Tibial nerve (tissue), 4 donors: ENCODE results near the gene SPATA2. TPM values are rescaled to one million over a fixed set of nuclear protein-coding genes. Genes with fewer than 3 reads are reported as not detected.

Source experiments
- DNase-seq, 2 donors: peaks; one replicate each; pipeline ENCODE4 v3.0.0-alpha.2; 2019; ENCODE audit warnings: low spot score in 2 of 2
- H3K27ac ChIP-seq, 4 donors: fragments of 200-600 bp; sonication (generic) in 3 of 4; one replicate each; pipeline ENCODE4 v1.5.1; 2017 to 2019; ENCODE audit warnings: mild to moderate bottlenecking in 1 of 4
- H3K27me3 ChIP-seq, 2 donors: fragments of 200-600 bp; sonication (generic) in 1 of 2; one replicate each; pipeline versions ENCODE4 v1.5.1 to v1.6.0; 2017 to 2019
- H3K36me3 ChIP-seq, 3 donors: fragments of 200-600 bp; sonication (generic); one replicate each; pipeline ENCODE4 v1.5.1; 2018 to 2019
- H3K4me1 ChIP-seq, 4 donors: fragments of 200-600 bp; sonication (generic) in 3 of 4; one replicate each; pipeline ENCODE4 v1.5.1; 2017 to 2019
- H3K4me3 ChIP-seq, 4 donors: fragments of 200-600 bp; sonication (generic) in 3 of 4; one replicate each; pipeline ENCODE4 v1.5.1; 2017 to 2019; ENCODE audit warnings: mild to moderate bottlenecking in 1 of 4, moderate library complexity in 1 of 4
- H3K9me3 ChIP-seq, 4 donors: fragments of 200-600 bp; sonication (generic) in 3 of 4; one replicate each; pipeline ENCODE4 v1.5.1; 2017 to 2019
- EP300 ChIP-seq, 2 donors: sonication (generic); formaldehyde crosslinking; IDR thresholded peaks; one replicate each; pipeline ENCODE4 v1.6.1; 2017; ENCODE audit warnings: antibody characterized with exemption in 2 of 2, mild to moderate bottlenecking in 1 of 2
- POLR2A ChIP-seq, 2 donors: fragments of 450-650 bp; IDR thresholded peaks; one replicate each; pipeline ENCODE4 v1.6.1; 2017; ENCODE audit warnings: antibody characterized with exemption in 2 of 2, mild to moderate bottlenecking in 2 of 2, moderate library complexity in 2 of 2
- WGBS, 2 donors: methylation state at CpG; one replicate each; pipeline ENCODE4 v1.1.5; 2018; 5-methylcytosine and 5-hydroxymethylcytosine counted together
- total RNA-seq, 4 donors: library from RNA; depleted of rRNA; stranded (reverse); fragments of >200 nt; gene quantifications; one replicate each; pipeline ENCODE4 v1.1.0, GENCODE V29; 2016
- TF ChIP-seq, protein P1 (sequence below), 5 experiments: fragments of 200-600 bp in 3 of 5; fragments of 450-650 bp in 2 of 5; sonication (generic) in 3 of 5; IDR thresholded peaks; one replicate each; pipeline ENCODE4 v1.5.1; 2016 to 2019; ENCODE audit warnings: antibody characterized with exemption in 5 of 5, mild to moderate bottlenecking in 3 of 5, moderate library complexity in 2 of 5

The SPATA2 gene
- total RNA-seq, 4 donors from 2014 or later: 4.4 to 7.2 (median 6.3) TPM

DNA sequence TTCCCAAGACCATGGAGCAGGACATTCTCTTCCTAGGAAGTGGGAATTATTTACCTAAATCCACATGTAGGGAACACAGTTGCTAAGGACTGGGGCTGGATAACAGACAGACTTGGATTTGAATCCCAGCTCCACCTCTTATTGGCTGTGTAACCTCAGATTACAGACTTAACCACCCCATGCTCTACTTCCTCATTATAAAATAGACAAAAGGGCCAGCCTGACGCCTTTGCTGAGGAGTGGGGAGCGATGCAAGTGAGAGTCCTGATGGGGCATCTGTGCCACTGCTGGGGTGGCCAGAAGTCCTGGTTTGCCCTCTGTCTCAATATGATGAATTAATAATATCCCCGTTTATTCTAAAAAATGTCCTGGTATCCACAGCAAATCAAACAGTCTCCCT, 46.8 kb downstream of the SPATA2 start:
- TF ChIP-seq POLR2A (IDR thresholded peaks at IDR 0.05) (no peak), EP300 (IDR thresholded peaks at IDR 0.05) (no peak)
- TF ChIP-seq, protein P1, sequence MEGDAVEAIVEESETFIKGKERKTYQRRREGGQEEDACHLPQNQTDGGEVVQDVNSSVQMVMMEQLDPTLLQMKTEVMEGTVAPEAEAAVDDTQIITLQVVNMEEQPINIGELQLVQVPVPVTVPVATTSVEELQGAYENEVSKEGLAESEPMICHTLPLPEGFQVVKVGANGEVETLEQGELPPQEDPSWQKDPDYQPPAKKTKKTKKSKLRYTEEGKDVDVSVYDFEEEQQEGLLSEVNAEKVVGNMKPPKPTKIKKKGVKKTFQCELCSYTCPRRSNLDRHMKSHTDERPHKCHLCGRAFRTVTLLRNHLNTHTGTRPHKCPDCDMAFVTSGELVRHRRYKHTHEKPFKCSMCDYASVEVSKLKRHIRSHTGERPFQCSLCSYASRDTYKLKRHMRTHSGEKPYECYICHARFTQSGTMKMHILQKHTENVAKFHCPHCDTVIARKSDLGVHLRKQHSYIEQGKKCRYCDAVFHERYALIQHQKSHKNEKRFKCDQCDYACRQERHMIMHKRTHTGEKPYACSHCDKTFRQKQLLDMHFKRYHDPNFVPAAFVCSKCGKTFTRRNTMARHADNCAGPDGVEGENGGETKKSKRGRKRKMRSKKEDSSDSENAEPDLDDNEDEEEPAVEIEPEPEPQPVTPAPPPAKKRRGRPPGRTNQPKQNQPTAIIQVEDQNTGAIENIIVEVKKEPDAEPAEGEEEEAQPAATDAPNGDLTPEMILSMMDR (IDR thresholded peaks at IDR 0.05): no peak
- no peaks in the 10 kb centered on the region for H3K27me3 ChIP-seq
- no peaks in the 10 kb centered on the region for H3K4me1 ChIP-seq
- no peak for DNase-seq
- no peak overlapping the region for H3K4me3 ChIP-seq
- no peak overlapping the region for H3K27ac ChIP-seq
- no peaks in the 10 kb centered on the region for H3K9me3 ChIP-seq
- WGBS, 2 donors: 82 to 85% methylated on average over 3 of the region's 3 CpGs
- peaks cover 2 to 73% (median 4%) of the 10 kb centered on the region in 3 donors for H3K36me3 ChIP-seq

DNA sequence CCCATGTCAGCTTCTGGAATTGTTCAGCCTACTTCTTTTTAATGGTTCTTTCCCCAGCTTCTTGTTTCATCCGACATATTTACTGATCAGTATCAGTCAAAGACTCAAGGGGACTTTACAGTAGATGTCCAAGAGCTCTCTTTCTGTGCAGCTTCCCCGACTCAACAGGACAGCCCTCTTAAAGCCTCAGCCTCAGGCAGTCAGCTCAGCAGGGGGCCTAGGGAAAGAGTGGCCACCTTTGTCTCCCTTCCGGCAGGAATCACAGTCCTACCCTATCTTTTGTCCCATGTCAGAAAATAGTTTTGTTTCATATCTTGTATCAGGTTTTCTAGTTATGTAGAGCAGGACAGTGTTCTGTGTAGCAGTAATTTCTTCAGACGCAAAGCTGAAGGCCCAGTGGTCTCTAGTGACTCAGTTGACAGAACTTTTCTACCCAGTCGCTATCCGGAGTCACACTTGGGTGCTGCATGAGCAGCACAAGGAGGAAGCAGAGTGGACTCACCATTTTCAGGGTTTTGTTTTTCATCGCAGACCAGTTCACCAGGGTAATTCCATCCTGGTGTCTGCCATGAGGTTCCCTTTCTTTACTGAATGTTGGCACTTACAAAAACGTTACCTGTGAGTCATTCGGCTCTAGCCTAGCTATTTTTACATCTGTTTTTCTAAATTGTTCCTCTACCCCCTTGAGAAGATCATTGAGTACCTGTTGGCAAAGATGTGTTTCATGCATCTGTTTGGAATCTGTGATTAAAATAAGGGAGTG, 47.7 kb downstream of the SPATA2 start:
- Histone ChIP-seq H3K4me3 (no peak overlapping the region), H3K9me3 (no peaks in the 10 kb centered on the region), H3K4me1 (no peaks in the 10 kb centered on the region), H3K36me3 (peaks cover 2 to 71% (median 4%) of the 10 kb centered on the region in 3 donors), H3K27me3 (no peaks in the 10 kb centered on the region), H3K27ac (no peak overlapping the region)
- TF ChIP-seq EP300 (IDR thresholded peaks at IDR 0.05): no peak
- no peak for TF ChIP-seq POLR2A (IDR thresholded peaks at IDR 0.05)
- WGBS, 2 donors: 77 to 82% methylated on average over 9 of the region's 9 CpGs
- DNase-seq: no peak

DNA sequence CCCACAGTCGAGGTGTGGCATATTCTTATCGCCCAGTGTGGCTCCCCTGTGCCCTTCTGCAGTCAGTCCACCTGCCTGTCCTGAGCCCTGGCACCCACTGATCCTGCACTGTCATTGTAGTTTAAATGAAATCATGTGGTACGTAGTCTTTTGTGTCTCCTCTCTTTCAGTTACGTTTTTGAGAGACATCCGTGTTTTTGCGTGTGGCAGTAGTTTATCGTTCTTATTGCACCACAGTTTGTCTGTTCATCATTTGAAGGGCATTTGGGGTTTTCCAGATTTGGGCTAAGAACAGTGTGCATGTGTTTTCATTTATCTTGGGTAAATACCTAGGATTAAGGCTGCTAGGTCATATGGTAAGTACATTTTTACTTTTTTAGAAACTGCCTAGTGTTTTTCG, 49.3 kb downstream of the SPATA2 start:
- Histone ChIP-seq H3K4me1 (no peaks in the 10 kb centered on the region), H3K36me3 (peaks cover 2 to 63% (median 4%) of the 10 kb centered on the region in 3 donors), H3K4me3 (no peak overlapping the region), H3K27ac (no peak overlapping the region), H3K27me3 (no peaks in the 10 kb centered on the region), H3K9me3 (no peaks in the 10 kb centered on the region)
- DNase-seq: no peak
- TF ChIP-seq POLR2A (IDR thresholded peaks at IDR 0.05) (no peak), EP300 (IDR thresholded peaks at IDR 0.05) (no peak)
- TF ChIP-seq, protein P1 (IDR thresholded peaks at IDR 0.05): no peak
- WGBS, 2 donors: 72 to 82% methylated on average over 8 of the region's 8 CpGs

DNA sequence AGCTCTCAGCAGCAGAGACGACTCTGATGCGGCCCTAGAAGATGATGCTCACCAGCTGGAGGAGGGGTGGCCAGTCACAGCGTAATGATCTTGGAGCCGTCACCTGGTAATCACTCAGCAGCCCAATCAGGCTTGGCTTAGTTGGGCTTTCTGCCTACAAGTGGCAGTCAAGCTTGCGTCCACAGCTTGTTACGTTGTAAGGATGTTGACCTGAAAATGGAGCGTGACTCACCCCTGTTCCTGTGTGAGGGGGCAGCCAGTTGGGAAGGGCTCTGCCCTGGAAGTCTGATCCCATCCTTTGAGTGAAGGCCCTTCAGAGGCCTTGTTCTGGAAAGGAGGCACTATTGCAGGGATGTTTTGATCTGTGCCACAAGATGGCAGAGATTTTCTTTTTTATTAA, 49.8 kb downstream of the SPATA2 start:
- Histone ChIP-seq H3K27me3 (no peaks in the 10 kb centered on the region), H3K9me3 (no peaks in the 10 kb centered on the region), H3K27ac (no peak overlapping the region), H3K4me3 (no peak overlapping the region), H3K4me1 (no peaks in the 10 kb centered on the region), H3K36me3 (peaks cover 2 to 64% (median 4%) of the 10 kb centered on the region in 3 donors)
- TF ChIP-seq, protein P1 (IDR thresholded peaks at IDR 0.05): no peak
- TF ChIP-seq EP300 (IDR thresholded peaks at IDR 0.05): no peak
- no peak for TF ChIP-seq POLR2A (IDR thresholded peaks at IDR 0.05)
- DNase-seq: no peak
- 82 to 85% methylated on average over 7 of the region's 7 CpGs for WGBS, 2 donors

DNA sequence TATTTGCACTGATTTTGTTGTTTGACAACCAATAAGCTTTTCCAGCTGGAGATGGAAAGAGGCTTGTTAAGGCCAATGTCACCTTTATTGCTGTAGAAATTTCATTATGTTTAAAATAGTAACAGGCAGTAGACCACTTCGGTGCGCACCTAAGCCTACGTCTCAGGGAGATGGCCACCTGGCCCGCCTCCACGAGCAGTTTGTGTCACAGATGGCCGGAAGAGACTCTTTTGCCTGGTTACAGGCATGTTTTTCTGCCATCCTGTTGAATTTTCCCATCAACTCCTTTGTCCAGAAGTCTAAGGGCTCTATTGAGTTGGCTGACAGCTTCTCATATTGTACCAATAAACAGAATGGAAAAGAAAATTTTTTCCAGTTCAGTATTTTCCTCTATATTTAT, 51.7 kb downstream of the SPATA2 start:
- no peaks in the 10 kb centered on the region for H3K9me3 ChIP-seq
- 88 to 90% methylated on average over 6 of the region's 6 CpGs for WGBS, 2 donors
- TF ChIP-seq, protein P1 (IDR thresholded peaks at IDR 0.05): no peak
- TF ChIP-seq POLR2A (IDR thresholded peaks at IDR 0.05) (no peak), EP300 (IDR thresholded peaks at IDR 0.05) (no peak)
- H3K27me3 ChIP-seq: no peaks in the 10 kb centered on the region
- no peaks in the 10 kb centered on the region for H3K4me1 ChIP-seq
- no peak for DNase-seq
- no peak overlapping the region for H3K27ac ChIP-seq
- peaks cover 0 to 66% (median 4%) of the 10 kb centered on the region in 3 donors for H3K36me3 ChIP-seq
- H3K4me3 ChIP-seq: no peak overlapping the region
